Prostate gland (tissue), 2 donors: ENCODE results near the gene ANO2. TPM values are rescaled to one million over a fixed set of nuclear protein-coding genes. Genes with fewer than 3 reads are reported as not detected.

ENCODE experiments used
- DNase-seq: peaks from one replicate; pipeline ENCODE4 v3.0.0-alpha.2; 2019; ENCODE audit warnings: low spot score
- H3K27ac ChIP-seq, 2 donors: fragments of 200-600 bp; sonication (generic); 2 replicates each; pipeline ENCODE4 v1.5.1; 2017 to 2019
- H3K27me3 ChIP-seq: fragments of 200-600 bp; sonication (generic); replicated peaks from 2 replicates; pipeline ENCODE4 v1.5.1; 2019; ENCODE audit not compliant: insufficient read depth
- H3K36me3 ChIP-seq, 2 donors: fragments of 200-600 bp; sonication (generic); 1 replicate in 1 of 2; 2 replicates in 1 of 2; pipeline versions ENCODE4 v1.5.1 to v1.8.1; 2017 to 2019
- H3K4me1 ChIP-seq: fragments of 200-600 bp; sonication (generic); replicated peaks from 2 replicates; pipeline ENCODE4 v1.5.1; 2019
- H3K4me3 ChIP-seq, 2 donors: fragments of 200-600 bp; sonication (generic); 2 replicates each; pipeline ENCODE4 v1.5.1; 2017 to 2019
- H3K9me3 ChIP-seq: fragments of 200-600 bp; sonication (generic); 2 replicates; pipeline ENCODE4 v1.5.1; 2017
- CTCF ChIP-seq, 4 experiments: fragments of 200-600 bp in 2 of 4; fragments of 450-650 bp in 2 of 4; sonication (generic) in 2 of 4; IDR thresholded peaks; 1 replicate in 3 of 4; 2 replicates in 1 of 4; pipeline ENCODE4 v1.5.1; 2016 to 2019; ENCODE audit warnings: antibody characterized with exemption in 4 of 4, mild to moderate bottlenecking in 2 of 4, moderate library complexity in 2 of 4
- POLR2A ChIP-seq: fragments of 450-650 bp; IDR thresholded peaks from one replicate; pipeline ENCODE4 v1.6.1; 2016; ENCODE audit warnings: antibody characterized with exemption, mild to moderate bottlenecking
- POLR2AphosphoS5 ChIP-seq: sonication (generic); formaldehyde crosslinking; IDR thresholded peaks from one replicate; pipeline ENCODE4 v1.6.1; 2017; ENCODE audit warnings: antibody characterized with exemption
- WGBS: methylation state at CpG from one replicate; pipeline ENCODE4 v1.1.5; 2018; 5-methylcytosine and 5-hydroxymethylcytosine counted together
- intact Hi-C: fragments of 100-400 bp; cut with DNase I; formaldehyde crosslinking; loops from one replicate; pipeline ENCODE4 v1.14.2; 2022
- total RNA-seq, 2 donors: library from RNA; depleted of rRNA; stranded (reverse); fragments of >200 nt; gene quantifications; one replicate each; pipeline ENCODE4 v1.1.0, GENCODE V29; 2016

Gene ANO2
- 1 to 10 TPM in 1 of 2 donors, under 1 TPM in 1; 0.64 to 7.0 TPM for total RNA-seq

- DNase-seq: no peak
- H3K27me3 ChIP-seq: peaks cover 5% of the 10 kb centered on the region
- WGBS: 15% methylated on average over 51 of the region's 66 CpGs
- H3K4me3 ChIP-seq: peak within 1 kb of the TSS; percentile 24 to 31
- H3K27ac ChIP-seq: no peak within 1 kb of the TSS
- TF ChIP-seq CTCF (IDR thresholded peaks at IDR 0.05) (no peak), POLR2A (no peak), POLR2AphosphoS5 (no peak)
- H3K4me1 ChIP-seq: no peaks in the 10 kb centered on the region
- intact Hi-C loops: no loop called here
- no peaks in the 10 kb centered on the region for H3K9me3 ChIP-seq
- H3K36me3 ChIP-seq: no peaks in the 10 kb centered on the region
These were observed at the start of gene ANO2 for GRCh38 chr12:5945071-5946008. TSS of gene ANO2 (minus strand) at chr12:5945259. CDS start at chr12:5945217, 42 bp downstream.

GRCh38 chr12:5989621-5990020, 44.6 kb upstream of the ANO2 start:
- Histone ChIP-seq H3K4me1 (peaks cover 5% of the 10 kb centered on the region), H3K27me3 (no peaks in the 10 kb centered on the region), H3K36me3 (no peaks in the 10 kb centered on the region), H3K9me3 (no peaks in the 10 kb centered on the region), H3K4me3 (no peak overlapping the region), H3K27ac (no peak overlapping the region)
- intact Hi-C loops: loop anchor here (2.0 to 10.0 kb wide), 2 partner anchors 47 to 295 kb away; no protein-coding TSS in a partner anchor
- TF ChIP-seq CTCF (IDR thresholded peaks at IDR 0.05) (no peak), POLR2A (no peak), POLR2AphosphoS5 (no peak)
- no peak for DNase-seq
- 72% methylated on average over 3 of the region's 3 CpGs for WGBS

DNA sequence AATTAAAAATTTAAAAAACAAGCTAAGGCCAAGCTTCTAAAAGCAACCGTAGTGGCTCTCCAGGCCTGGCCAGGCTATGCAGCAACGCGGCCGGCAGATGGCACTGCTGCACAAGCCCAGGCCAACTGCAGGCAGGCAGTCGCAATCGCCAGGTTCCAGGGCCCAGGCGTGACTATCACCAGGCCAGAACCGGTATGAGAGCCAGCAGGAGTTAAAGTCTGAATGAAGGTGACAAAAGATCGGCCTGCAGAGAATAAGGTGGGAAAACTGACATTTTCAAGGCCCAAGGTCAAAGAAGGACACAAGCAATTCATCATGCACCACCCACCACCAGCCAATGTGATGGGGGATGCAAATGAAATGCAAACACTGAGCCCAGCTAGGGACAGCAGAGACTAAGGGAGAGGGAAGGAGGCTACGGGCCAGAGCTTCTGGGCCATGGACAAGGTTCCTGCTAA, 43.6 kb upstream of the ANO2 start:
- peaks cover 5% of the 10 kb centered on the region for H3K4me1 ChIP-seq
- no peaks in the 10 kb centered on the region for H3K9me3 ChIP-seq
- no peaks in the 10 kb centered on the region for H3K27me3 ChIP-seq
- no peak overlapping the region for H3K4me3 ChIP-seq
- 3% methylated on average over 10 of the region's 10 CpGs for WGBS
- intact Hi-C loops: loop anchor here (10.0 kb wide), 1 partner anchor 296 kb away; no protein-coding TSS in a partner anchor
- TF ChIP-seq POLR2AphosphoS5 (peak; percentile 24), POLR2A (peak; percentile 7), CTCF (IDR thresholded peaks at IDR 0.05) (peak; percentile 83 to 95 (median 94))
- DNase-seq: peak; percentile 70
- no peak overlapping the region for H3K27ac ChIP-seq
- no peaks in the 10 kb centered on the region for H3K36me3 ChIP-seq

- Histone ChIP-seq H3K4me3 (no peak overlapping the region), H3K36me3 (no peaks in the 10 kb centered on the region), H3K9me3 (no peaks in the 10 kb centered on the region), H3K4me1 (peaks cover 5% of the 10 kb centered on the region), H3K27me3 (no peaks in the 10 kb centered on the region), H3K27ac (no peak overlapping the region)
- no peak for DNase-seq
- intact Hi-C loops: loop anchor here (10.0 kb wide), 1 partner anchor 297 kb away; no protein-coding TSS in a partner anchor
- TF ChIP-seq CTCF (IDR thresholded peaks at IDR 0.05) (no peak), POLR2AphosphoS5 (no peak), POLR2A (no peak)
- 66% methylated on average over 10 of the region's 10 CpGs for WGBS
These were observed 43.0 kb upstream of the ANO2 start for GRCh38 chr12:5988088-5988487.
